Right lobe of liver (tissue), 6 donors: ENCODE results near the gene NYAP2. TPM values are rescaled to one million over a fixed set of nuclear protein-coding genes. Genes with fewer than 3 reads are reported as not detected.
A peak's percentile ranks its signal among the peaks of the same experiment; 100 is the strongest.

Experiments
- ATAC-seq, 4 donors: fragments of 200-7000 bp; cut with Tn5 transposase; one replicate each; pipeline ENCODE4 v1.9.1; 2020; ENCODE audit warnings: mild to moderate bottlenecking in 4 of 4, moderate library complexity in 4 of 4
- DNase-seq, 3 donors: peaks; one replicate each; pipeline ENCODE4 v3.0.0-alpha.2; 2020
- H3K27ac ChIP-seq, 3 donors: fragments of 200-600 bp; one replicate each; pipeline ENCODE4 v1.8.0; 2022
- H3K27me3 ChIP-seq, 2 donors: fragments of 200-600 bp; one replicate each; pipeline ENCODE4 v1.8.0; 2022
- H3K36me3 ChIP-seq, 4 donors: fragments of 200-600 bp; sonication (generic) in 1 of 4; one replicate each; pipeline versions ENCODE4 v1.5.1 to v1.8.0; 2017 to 2022; ENCODE audit warnings: control low read depth in 1 of 4
- H3K4me1 ChIP-seq, 4 donors: fragments of 200-600 bp; sonication (generic) in 1 of 4; one replicate each; pipeline versions ENCODE4 v1.5.1 to v1.8.0; 2017 to 2022; ENCODE audit warnings: control low read depth in 1 of 4
- H3K4me3 ChIP-seq, 3 donors: fragments of 200-600 bp; one replicate each; pipeline ENCODE4 v1.8.0; 2022
- H3K9me3 ChIP-seq, 4 donors: fragments of 200-600 bp; sonication (generic) in 1 of 4; one replicate each; pipeline versions ENCODE4 v1.5.1 to v1.8.0; 2017 to 2022; ENCODE audit warnings: control low read depth in 1 of 4
- POLR2A ChIP-seq: fragments of 450-650 bp; IDR thresholded peaks from one replicate; pipeline ENCODE4 v1.6.1; 2017; ENCODE audit warnings: antibody characterized with exemption, mild to moderate bottlenecking
- WGBS: methylation state at CpG from one replicate; pipeline ENCODE4 v1.1.6; 2018; ENCODE audit warnings: low coverage, low lambda C conversion rate; ENCODE audit not compliant: insufficient coverage; ENCODE audit errors: missing lambda C conversion rate; 5-methylcytosine and 5-hydroxymethylcytosine counted together
- intact Hi-C, 2 donors: fragments of 100-400 bp; cut with DNase I; formaldehyde crosslinking; loops; one replicate each; pipeline versions ENCODE4 v1.11.2 to v1.14.1; 2022
- total RNA-seq, 6 experiments: library from RNA; depleted of rRNA in 2 of 6; stranded (reverse); fragments of >200 nt in 2 of 6; fragmentation: NEBNext Ultra II Directional in 3 of 6; extraction: Animal tissue kit (Norgen Biotek cat#: 25700) in 3 of 6; gene quantifications; one replicate each; pipeline versions ENCODE4 v1.1.0 to v1.2.4, GENCODE V29; 2016 to 2023
- TF ChIP-seq, protein P1 (sequence below), 4 donors: fragments of 200-600 bp in 3 of 4; fragments of 450-650 bp in 1 of 4; IDR thresholded peaks; one replicate each; pipeline versions ENCODE4 v1.5.1 to v1.8.0; 2016 to 2022; ENCODE audit warnings: antibody characterized with exemption in 4 of 4, mild to moderate bottlenecking in 2 of 4
- donor health status: DM: no; HTN: yes; CAD: no.
- donor health status: DM: no; HTN: no; CAD: no.
- donor health status: DM: no; HTN: no; CAD: no.
- donor health status: DM: no; HTN: yes; CAD: no.
- donor health status: DM: no; HTN: yes; CAD: no.

NYAP2 gene
- total RNA-seq, 6 experiments from 2014 or later = not detected

DNA sequence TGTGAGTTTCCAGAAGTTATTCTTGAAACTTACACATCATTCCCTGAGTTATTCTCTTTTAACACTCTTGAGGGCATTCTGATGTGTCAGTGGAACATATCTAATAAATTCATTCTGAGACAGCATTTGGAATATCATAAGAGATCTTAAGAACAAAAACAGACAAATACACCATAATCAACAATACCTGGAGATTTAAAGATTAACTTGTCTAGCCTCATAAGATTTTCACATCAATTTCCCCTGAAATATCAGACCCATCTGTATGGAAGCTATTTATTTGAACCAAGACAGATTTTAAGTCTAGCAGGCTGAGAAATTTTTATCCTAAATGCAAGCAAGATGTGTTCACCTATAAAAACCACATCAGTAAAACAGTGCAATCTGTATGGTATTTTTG, 181.6 kb downstream of the NYAP2 start:
- Histone ChIP-seq H3K4me1 (no peaks in the 10 kb centered on the region), H3K9me3 (no peaks in the 10 kb centered on the region), H3K36me3 (no peaks in the 10 kb centered on the region), H3K27ac (no peak overlapping the region), H3K27me3 (no peaks in the 10 kb centered on the region), H3K4me3 (no peak overlapping the region)
- intact Hi-C loops = no loop called here
- TF ChIP-seq, protein P1, sequence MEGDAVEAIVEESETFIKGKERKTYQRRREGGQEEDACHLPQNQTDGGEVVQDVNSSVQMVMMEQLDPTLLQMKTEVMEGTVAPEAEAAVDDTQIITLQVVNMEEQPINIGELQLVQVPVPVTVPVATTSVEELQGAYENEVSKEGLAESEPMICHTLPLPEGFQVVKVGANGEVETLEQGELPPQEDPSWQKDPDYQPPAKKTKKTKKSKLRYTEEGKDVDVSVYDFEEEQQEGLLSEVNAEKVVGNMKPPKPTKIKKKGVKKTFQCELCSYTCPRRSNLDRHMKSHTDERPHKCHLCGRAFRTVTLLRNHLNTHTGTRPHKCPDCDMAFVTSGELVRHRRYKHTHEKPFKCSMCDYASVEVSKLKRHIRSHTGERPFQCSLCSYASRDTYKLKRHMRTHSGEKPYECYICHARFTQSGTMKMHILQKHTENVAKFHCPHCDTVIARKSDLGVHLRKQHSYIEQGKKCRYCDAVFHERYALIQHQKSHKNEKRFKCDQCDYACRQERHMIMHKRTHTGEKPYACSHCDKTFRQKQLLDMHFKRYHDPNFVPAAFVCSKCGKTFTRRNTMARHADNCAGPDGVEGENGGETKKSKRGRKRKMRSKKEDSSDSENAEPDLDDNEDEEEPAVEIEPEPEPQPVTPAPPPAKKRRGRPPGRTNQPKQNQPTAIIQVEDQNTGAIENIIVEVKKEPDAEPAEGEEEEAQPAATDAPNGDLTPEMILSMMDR (IDR thresholded peaks at IDR 0.05) = no peak
- no peak for TF ChIP-seq POLR2A
- no peak for DNase-seq
- ATAC-seq = no peak

DNA sequence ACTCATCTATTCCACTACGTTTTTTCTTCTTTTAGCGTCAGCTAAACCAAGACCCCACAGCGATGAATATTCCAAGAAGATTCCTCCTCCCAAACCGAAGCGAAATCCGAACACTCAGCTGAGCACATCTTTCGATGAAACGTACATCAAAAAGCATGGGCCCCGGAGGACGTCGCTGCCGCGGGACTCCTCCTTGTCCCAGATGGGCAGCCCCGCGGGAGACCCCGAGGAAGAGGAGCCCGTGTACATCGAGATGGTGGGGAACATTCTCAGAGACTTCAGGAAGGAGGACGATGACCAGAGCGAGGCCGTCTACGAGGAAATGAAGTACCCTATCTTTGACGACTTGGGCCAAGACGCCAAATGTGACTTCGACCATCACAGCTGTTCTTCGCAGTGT, 182.4 kb downstream of the NYAP2 start:
- 86% methylated on average over 21 of the region's 26 CpGs for WGBS
- H3K27ac ChIP-seq = no peak overlapping the region
- DNase-seq = no peak
- TF ChIP-seq, protein P1 (IDR thresholded peaks at IDR 0.05) = no peak
- no peak for TF ChIP-seq POLR2A
- ATAC-seq = no peak
- no peaks in the 10 kb centered on the region for H3K9me3 ChIP-seq
- no peak overlapping the region for H3K4me3 ChIP-seq
- intact Hi-C loops = no loop called here
- H3K36me3 ChIP-seq = no peaks in the 10 kb centered on the region
- H3K4me1 ChIP-seq = no peaks in the 10 kb centered on the region
- H3K27me3 ChIP-seq = no peaks in the 10 kb centered on the region

DNA sequence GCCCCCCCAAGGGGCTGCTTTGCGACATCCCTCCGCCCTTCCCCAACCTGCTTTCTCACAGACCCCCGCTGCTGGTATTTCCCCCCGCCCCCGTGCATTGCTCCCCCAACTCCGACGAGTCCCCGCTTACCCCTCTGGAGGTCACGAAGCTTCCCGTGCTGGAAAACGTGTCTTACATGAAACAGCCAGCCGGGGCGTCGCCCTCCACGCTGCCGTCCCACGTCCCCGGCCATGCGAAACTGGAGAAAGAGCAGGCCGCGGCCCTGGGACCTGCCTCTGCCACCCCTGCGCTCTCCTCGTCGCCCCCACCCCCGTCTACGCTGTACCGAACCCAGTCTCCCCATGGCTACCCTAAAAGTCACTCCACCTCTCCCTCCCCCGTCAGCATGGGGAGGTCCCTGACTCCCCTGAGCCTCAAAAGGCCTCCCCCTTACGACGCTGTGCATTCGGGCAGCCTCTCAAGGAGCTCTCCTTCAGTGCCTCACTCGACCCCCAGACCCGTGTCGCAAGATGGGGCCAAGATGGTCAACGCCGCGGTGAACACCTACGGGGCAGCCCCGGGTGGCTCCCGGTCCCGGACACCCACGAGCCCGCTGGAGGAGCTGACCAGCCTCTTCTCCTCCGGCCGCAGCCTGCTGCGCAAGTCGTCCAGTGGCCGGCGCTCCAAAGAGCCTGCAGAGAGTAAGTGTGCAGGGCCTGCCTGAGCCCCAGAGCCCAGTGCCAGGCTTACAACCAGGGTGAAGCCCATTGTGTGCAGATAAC, 183.0 kb downstream of the NYAP2 start:
- DNase-seq (peak in 1 of 3 donors; percentile 44), ATAC-seq (peak in 1 of 4 donors; percentile 26)
- WGBS = 87% methylated on average over 16 of the region's 49 CpGs
- no peaks in the 10 kb centered on the region for H3K27me3 ChIP-seq
- H3K9me3 ChIP-seq = no peaks in the 10 kb centered on the region
- intact Hi-C loops = no loop called here
- TF ChIP-seq POLR2A = no peak
- TF ChIP-seq, protein P1 (IDR thresholded peaks at IDR 0.05) = no peak
- no peak overlapping the region for H3K4me3 ChIP-seq
- no peak overlapping the region for H3K27ac ChIP-seq
- no peaks in the 10 kb centered on the region for H3K36me3 ChIP-seq
- no peaks in the 10 kb centered on the region for H3K4me1 ChIP-seq

DNA sequence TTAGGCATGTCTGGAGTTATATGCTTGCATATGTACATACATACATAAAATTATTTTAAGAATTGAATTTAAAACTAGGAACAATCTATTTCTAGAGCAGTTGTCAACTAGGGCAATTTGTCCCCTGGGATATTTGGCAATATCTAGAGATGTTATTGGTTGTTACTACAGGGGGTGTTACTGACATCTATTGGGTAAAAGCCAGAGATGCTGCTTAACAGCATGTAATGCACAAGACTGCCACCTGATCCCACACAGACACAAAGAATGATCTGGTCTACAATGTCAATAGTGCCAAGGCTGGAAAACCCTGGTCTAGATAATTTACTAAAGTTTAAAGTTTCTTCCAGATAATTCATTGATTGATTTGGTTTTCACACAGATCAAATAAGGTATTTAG, 185.3 kb downstream of the NYAP2 start:
- Histone ChIP-seq H3K9me3 (no peaks in the 10 kb centered on the region), H3K36me3 (no peaks in the 10 kb centered on the region), H3K27me3 (no peaks in the 10 kb centered on the region), H3K4me3 (no peak overlapping the region), H3K27ac (no peak overlapping the region), H3K4me1 (no peaks in the 10 kb centered on the region)
- intact Hi-C loops = no loop called here
- no peak for TF ChIP-seq POLR2A
- TF ChIP-seq, protein P1 (IDR thresholded peaks at IDR 0.05) = no peak
- DNase-seq (no peak), ATAC-seq (no peak)

DNA sequence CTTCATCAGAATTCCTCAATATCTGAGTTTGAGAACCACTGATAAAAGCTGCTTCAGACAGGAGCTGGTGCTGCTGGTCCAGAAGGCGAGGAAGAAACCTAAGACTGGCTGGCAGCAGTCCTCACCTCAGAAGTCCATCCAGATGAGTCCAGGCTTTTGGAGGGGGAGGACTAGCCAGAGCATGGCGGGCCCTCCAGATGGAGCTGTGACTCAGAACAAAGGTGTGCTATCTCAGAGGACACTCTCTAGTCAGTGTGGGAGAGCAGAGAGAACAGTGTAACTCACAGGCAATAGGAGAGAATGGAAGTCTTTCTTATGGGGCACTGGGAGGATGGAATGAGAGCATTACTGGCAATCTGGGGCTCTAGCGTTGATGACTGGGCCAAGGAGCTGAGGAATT, 191.4 kb downstream of the NYAP2 start:
- ATAC-seq = no peak
- 54% methylated on average over 3 of the region's 3 CpGs for WGBS
- intact Hi-C loops = no loop called here

More for the DNA sequence above, 191.4 kb downstream of the NYAP2 start:
- DNase-seq = no peak
- Histone ChIP-seq H3K9me3 (no peaks in the 10 kb centered on the region), H3K4me1 (no peaks in the 10 kb centered on the region), H3K27ac (no peak overlapping the region), H3K27me3 (no peaks in the 10 kb centered on the region), H3K36me3 (no peaks in the 10 kb centered on the region), H3K4me3 (no peak overlapping the region)
- TF ChIP-seq, protein P1 (IDR thresholded peaks at IDR 0.05) = no peak
- no peak for TF ChIP-seq POLR2A
